Activated CD4-positive, alpha-beta T cell treated with anti-CD3 and anti-CD28 coated beads for 48 hours (primary cell): ENCODE results near the gene IFNL4.
"Not testable (repeated sequence)": the region's sequence is repeated elsewhere in the genome, so short reads cannot be mapped to it uniquely, and the experiment has no call there.

Experiments
- DNase-seq: peaks from one replicate; pipeline ENCODE4 v3.0.0-alpha.2; 2020

Gene IFNL4

GRCh38 chr19:39254531-39255345 is 6.1 kb upstream of the IFNL4 start:
- DNase-seq: no peak

GRCh38 chr19:39253374-39254149 is 4.9 kb upstream of the IFNL4 start:
- DNase-seq: no peak

GRCh38 chr19:39252458-39252857 is 3.8 kb upstream of the IFNL4 start:
- DNase-seq: no peak

- no peak for DNase-seq
Measured at GRCh38 chr19:39251846-39252245, 3.2 kb upstream of the IFNL4 start.

DNA sequence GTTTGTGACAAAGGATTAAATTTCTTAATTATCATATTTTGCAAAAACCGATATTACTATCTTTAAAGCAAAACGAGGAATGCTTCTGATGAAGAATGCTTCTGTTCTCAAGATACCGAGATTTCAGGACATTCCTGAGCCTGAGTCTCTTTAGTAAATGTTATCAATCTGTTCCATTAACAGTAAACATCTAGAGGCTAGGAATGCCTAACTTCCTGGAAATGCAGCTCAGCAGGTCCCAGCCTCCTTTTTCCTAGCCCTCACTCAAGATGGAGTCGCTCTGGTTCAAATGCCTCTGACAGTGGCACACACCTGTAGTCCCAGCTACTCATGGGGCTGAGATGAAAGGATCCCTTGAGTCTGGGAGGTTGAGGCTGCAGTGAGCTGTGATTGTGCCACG is 2.4 kb upstream of the IFNL4 start:
- DNase-seq: no peak

GRCh38 chr19:39247701-39248664 is 673 bp downstream of the IFNL4 start:
- peak; percentile 15 for DNase-seq

DNA sequence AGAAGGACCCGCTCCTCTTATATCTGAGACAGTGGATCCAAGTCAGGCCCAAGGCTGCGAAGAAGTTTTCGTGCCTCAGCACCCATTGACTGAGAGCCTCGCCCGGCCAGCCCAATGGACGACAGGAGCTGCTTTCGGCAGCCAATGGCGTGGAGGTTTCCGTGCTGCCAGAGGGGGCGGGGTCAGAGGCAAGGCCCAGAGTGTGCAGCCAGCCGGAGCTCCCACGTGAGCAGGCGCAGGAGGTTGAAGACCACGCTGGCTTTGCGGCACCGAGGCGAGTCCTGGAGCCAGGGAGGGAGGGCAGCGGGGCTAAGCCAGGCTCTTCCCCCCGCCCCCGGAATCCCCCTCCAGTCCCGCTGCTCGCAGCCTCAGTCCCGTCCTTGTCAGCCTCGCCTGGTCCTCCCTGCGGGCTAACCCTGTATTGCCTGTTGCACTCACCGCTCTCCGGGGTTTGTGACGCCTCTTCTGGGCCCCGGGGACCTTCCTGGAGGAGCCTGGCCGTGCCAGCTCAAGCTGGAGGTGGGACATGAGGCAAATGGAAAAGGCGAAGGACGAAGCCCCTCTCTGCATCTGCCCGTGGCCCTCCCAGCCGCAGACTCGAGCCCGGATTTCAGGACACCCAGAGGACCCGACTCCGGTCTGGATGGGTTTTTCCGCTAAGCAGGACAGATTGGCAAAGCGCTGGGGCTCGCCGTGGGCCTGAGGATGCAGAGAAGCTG is 1.5 kb downstream of the IFNL4 start:
- DNase-seq: peak; percentile 67

GRCh38 chr19:39245166-39245565 is 3.5 kb downstream of the IFNL4 start:
- not testable (repeated sequence) for DNase-seq

DNA sequence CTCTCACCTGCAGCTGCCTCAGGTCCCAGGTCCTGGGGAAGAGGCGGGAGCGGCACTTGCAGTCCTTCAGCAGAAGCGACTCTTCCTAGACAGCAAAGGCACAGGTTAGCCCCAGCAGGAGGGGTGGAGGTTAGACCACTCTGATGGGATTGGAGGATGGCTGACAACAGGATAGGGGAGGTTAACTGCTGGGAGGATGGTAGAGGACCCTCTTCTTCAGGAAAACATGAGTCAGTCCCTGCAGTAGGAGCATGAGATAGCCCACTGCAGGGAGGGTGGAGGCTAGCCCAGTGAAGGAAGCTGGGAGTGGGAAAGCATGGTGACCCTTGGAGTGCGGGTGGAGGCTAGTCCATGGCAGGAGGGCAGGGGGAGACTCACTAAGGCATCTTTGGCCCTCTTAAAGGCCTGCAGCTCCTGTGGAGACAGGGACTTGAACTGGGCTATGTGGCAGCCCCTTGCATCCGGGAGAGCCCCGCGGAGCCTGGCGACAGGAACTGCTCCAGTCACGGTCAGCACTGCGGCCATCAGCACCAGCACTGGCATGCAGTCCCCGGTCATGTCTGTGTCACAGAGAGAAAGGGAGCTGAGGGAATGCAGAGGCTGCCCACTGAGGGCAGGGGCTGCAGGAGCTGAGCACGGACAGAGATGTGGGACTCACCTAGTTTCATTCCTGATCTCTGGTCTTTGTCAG is 4.1 kb downstream of the IFNL4 start, which contains the start of gene IFNL3:
Gene IFNL3, minus strand, starts transcription at position 597 of the 691 bp plus-strand sequence. Its CDS starts 39 bp downstream, at position 558.
- not testable (repeated sequence) for DNase-seq

- DNase-seq: not testable (repeated sequence)
Measured at GRCh38 chr19:39243741-39244140, 4.9 kb downstream of the IFNL4 start.

DNA sequence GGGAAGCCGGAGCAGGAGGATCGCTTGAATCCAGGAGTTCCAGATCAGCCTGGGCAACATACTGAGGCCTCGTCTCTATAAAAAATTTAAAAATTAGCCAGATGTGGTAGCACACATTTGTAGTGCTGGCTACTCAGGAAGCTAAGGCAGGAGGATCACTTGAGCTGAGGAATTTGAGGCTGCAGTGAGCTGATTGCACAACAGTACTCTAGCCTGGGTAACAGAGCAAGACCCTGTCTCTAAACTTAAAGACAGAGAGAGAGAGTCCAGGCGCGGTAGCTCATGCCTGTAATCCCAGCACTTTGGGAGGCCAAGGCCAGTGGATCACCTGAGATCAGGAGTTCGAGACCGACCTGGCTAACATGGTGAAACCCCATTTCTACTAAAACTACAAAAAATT is 8.2 kb downstream of the IFNL4 start:
- no peak for DNase-seq

GRCh38 chr19:39238944-39239343 is 9.7 kb downstream of the IFNL4 start:
- DNase-seq: no peak

- no peak for DNase-seq
Measured at GRCh38 chr19:39238209-39238608, 10.4 kb downstream of the IFNL4 start.

GRCh38 chr19:39237200-39238184 is 11.2 kb downstream of the IFNL4 start:
- peak; percentile 64 for DNase-seq

GRCh38 chr19:39236527-39236926 is 12.1 kb downstream of the IFNL4 start:
- peak; percentile 11 for DNase-seq

DNA sequence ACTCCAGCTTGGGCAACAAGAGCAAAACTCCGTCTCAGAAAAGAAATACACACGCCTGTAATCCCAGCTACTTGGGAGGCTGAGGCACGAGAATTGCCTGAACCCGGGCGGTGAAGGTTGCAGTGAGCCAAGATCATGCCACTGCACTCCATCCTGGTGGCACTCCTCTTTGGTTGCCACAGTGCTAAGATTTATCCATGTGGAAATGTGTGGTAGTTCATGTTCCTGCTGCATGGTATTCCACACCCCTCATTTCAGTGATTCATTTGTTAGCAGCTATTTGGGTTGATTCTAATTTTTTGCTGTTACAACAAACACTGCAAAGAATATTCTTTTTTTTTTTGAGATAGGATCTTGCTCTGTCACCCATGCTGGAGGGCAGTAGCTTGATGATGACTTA is 15.9 kb downstream of the IFNL4 start:
- DNase-seq: no peak

GRCh38 chr19:39230096-39230764 is 18.4 kb downstream of the IFNL4 start:
- DNase-seq: no peak

- DNase-seq: no peak
Measured at GRCh38 chr19:39224910-39225309, 23.7 kb downstream of the IFNL4 start.

DNA sequence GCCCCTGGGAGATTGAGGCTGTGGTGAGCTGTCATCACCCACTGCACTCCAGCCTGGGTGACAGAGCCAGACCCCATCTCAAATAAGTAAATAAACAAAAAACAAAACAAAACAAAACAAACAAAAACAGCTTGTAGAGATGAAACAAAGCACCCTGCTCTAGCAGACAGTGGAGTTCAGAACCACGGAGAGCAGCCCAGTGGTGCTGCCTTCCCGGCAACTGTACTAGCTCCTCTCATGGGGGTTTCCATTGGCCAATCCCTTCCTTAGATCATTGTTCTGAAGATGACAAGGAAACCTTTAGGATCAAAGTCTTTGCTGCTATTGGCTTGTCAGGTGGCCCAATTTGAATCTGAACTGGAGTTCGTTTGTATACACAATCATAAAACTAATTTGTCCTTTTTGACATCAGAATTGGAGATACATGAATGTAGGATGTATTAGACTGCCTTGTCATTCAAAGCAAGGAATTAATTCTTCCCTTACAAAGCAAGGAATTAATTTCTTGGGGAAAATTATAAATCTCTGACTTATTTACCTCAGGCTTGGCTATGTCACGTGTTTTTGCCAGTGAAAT is 24.9 kb downstream of the IFNL4 start:
- peak; percentile 35 for DNase-seq
